ENCODE measurements around the gene BABAM2.
"Not testable (repeated sequence)": the region's sequence is repeated elsewhere in the genome, so short reads cannot be mapped to it uniquely, and the experiment has no call there.

BABAM2 gene

DNA sequence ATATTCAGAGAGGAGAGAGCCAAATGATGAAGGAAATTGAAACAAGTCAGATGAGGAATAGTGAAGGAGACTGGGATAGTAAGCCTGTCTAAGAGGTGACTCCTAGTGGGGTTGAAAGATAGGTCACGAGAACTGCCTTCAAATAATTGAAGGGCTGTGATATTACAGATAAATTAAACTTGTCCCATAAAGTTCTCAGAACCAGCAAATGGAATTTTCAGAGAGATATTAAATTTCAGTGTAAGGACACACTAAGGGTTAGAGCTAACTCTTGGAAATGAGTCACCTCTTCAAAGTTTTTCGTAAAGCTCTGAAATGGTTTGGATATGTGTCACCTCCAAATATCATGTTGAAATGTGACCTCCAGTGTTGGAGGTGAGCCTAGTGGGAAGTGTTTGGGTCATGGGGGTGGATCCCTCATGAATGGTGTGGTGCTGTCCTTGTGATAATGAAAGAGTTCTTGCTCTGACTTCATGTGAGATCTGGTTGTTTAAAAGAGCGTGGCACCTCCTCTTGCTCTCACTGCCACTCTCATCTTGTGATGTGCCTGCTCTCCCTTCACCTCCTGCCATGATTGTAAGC, 87.3 kb downstream of the BABAM2 start:
- Histone ChIP-seq H3K9ac (ENCODE audit: low read length in 2 of 2) (no peak overlapping the region), H3K27me3 (ENCODE audit: control insufficient read depth in 1 of 2, insufficient read depth in 2 of 2, low read length in 2 of 2) (no peaks in the 10 kb centered on the region), H3K4me1 (ENCODE audit: control insufficient read depth, insufficient read depth, low read length) (no peaks in the 10 kb centered on the region), H3K9me3 (ENCODE audit: control insufficient read depth in 2 of 2, low read length in 2 of 2) (no peaks in the 10 kb centered on the region), H3K4me3 (ENCODE audit: low read length in 2 of 2) (no peak overlapping the region), H3K36me3 (ENCODE audit: control insufficient read depth in 2 of 2, insufficient read depth in 2 of 2, low read length in 2 of 2) (no peaks in the 10 kb centered on the region), H3K27ac (ENCODE audit: low read length) (no peak overlapping the region)

DNA sequence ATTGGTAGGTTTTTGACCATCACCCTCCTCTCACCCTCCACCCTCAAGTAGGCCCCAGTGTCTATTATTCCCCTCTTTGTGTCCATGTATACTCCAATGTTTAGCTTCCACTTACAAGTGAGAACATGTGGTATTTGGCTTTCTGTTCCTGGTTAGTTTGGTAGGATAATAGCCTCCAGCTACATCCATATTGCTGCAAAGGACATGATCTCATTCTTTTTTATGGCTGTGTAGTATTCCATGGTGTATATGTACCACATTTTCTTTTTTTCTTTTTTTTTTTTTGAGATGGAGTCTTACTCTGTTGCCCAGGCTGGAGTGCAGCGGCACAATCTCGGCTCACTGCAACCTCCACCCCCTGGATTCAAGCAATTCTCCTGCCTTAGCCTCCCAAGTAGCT, 88.2 kb downstream of the BABAM2 start:
- not testable (repeated sequence) for H3K9ac ChIP-seq (ENCODE audit: low read length in 2 of 2); H3K4me3 ChIP-seq (ENCODE audit: low read length in 2 of 2)

DNA sequence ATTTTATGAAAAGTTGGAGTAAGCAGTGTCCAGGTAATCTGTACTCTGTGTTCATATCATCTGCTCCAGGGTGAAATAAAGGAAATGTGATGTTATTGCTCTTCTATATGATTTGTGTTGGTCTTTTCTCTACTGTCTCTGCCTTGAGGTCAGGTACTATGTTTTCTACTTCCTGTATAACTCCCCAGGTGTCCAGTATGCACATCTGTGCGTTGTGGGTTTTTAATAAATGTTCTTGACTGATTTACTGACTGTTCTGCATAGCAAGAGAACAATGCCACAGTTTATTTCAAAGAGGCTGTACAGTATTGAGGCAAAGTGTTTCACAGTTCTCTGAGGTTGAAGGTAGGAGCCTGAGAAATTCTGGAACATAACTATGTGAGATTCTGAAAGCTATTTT, 89.7 kb downstream of the BABAM2 start:
- H3K4me1 ChIP-seq (ENCODE audit: control insufficient read depth, insufficient read depth, low read length) = no peaks in the 10 kb centered on the region
- H3K27me3 ChIP-seq (ENCODE audit: control insufficient read depth in 1 of 2, insufficient read depth in 2 of 2, low read length in 2 of 2) = no peaks in the 10 kb centered on the region
- no peak overlapping the region for H3K9ac ChIP-seq (ENCODE audit: low read length in 2 of 2)
- H3K4me3 ChIP-seq (ENCODE audit: low read length in 2 of 2) = no peak overlapping the region
- no peaks in the 10 kb centered on the region for H3K36me3 ChIP-seq (ENCODE audit: control insufficient read depth in 2 of 2, insufficient read depth in 2 of 2, low read length in 2 of 2)
- no peak overlapping the region for H3K27ac ChIP-seq (ENCODE audit: low read length)
- no peaks in the 10 kb centered on the region for H3K9me3 ChIP-seq (ENCODE audit: control insufficient read depth in 2 of 2, low read length in 2 of 2)

More for the DNA sequence above, 88.2 kb downstream of the BABAM2 start:
- H3K9me3 ChIP-seq (ENCODE audit: control insufficient read depth in 2 of 2, low read length in 2 of 2); H3K4me1 ChIP-seq (ENCODE audit: control insufficient read depth, insufficient read depth, low read length); H3K27me3 ChIP-seq (ENCODE audit: control insufficient read depth in 1 of 2, insufficient read depth in 2 of 2, low read length in 2 of 2); H3K27ac ChIP-seq (ENCODE audit: low read length); H3K36me3 ChIP-seq (ENCODE audit: control insufficient read depth in 2 of 2, insufficient read depth in 2 of 2, low read length in 2 of 2): not testable (repeated sequence)

DNA sequence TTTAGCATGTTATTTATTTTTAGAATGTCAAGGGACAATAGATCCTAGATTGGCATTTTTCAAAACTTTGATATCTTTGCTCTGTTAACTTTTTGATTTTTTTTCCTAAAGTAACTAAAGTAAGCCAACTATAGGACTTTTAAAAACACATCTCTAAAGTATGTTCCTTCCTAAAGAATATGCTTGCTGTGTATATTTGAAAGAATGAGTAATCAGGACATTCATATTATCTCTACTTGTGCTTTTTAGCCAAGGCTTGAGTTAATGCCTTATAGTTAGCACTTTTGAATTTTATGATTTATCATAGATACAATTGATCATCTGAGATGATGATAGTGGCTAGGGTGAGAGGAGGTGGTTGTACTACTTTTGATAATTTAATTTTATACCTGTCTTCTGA, 93.6 kb downstream of the BABAM2 start:
- Histone ChIP-seq H3K27me3 (ENCODE audit: control insufficient read depth in 1 of 2, insufficient read depth in 2 of 2, low read length in 2 of 2) (no peaks in the 10 kb centered on the region), H3K4me1 (ENCODE audit: control insufficient read depth, insufficient read depth, low read length) (no peaks in the 10 kb centered on the region), H3K9ac (ENCODE audit: low read length in 2 of 2) (no peak overlapping the region), H3K36me3 (ENCODE audit: control insufficient read depth in 2 of 2, insufficient read depth in 2 of 2, low read length in 2 of 2) (no peaks in the 10 kb centered on the region), H3K9me3 (ENCODE audit: control insufficient read depth in 2 of 2, low read length in 2 of 2) (no peaks in the 10 kb centered on the region), H3K4me3 (ENCODE audit: low read length in 2 of 2) (no peak overlapping the region), H3K27ac (ENCODE audit: low read length) (no peak overlapping the region)

DNA sequence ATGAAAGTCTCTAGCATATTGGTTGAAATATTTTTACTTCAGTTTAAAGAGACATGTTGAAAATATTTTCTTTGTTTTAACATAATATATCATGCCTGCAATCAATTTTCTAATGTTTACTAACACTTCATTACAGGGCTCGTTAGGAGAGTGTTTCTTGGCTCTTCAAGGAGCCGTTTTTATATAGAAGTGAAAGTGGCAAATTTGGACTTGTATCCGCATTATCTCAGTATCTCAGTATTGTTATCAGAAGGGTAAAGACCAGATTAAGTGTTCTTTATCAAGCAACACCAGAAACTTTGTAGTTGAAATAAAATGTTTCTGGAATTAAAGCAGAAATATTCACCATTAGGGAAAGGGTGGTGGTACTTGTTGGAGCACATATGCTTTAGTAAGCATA, 97.8 kb downstream of the BABAM2 start:
- no peaks in the 10 kb centered on the region for H3K36me3 ChIP-seq (ENCODE audit: control insufficient read depth in 2 of 2, insufficient read depth in 2 of 2, low read length in 2 of 2)
- no peaks in the 10 kb centered on the region for H3K9me3 ChIP-seq (ENCODE audit: control insufficient read depth in 2 of 2, low read length in 2 of 2)
- no peaks in the 10 kb centered on the region for H3K4me1 ChIP-seq (ENCODE audit: control insufficient read depth, insufficient read depth, low read length)
- H3K27ac ChIP-seq (ENCODE audit: low read length) = no peak overlapping the region
- H3K4me3 ChIP-seq (ENCODE audit: low read length in 2 of 2) = no peak overlapping the region
- no peak overlapping the region for H3K9ac ChIP-seq (ENCODE audit: low read length in 2 of 2)
- H3K27me3 ChIP-seq (ENCODE audit: control insufficient read depth in 1 of 2, insufficient read depth in 2 of 2, low read length in 2 of 2) = no peaks in the 10 kb centered on the region

DNA sequence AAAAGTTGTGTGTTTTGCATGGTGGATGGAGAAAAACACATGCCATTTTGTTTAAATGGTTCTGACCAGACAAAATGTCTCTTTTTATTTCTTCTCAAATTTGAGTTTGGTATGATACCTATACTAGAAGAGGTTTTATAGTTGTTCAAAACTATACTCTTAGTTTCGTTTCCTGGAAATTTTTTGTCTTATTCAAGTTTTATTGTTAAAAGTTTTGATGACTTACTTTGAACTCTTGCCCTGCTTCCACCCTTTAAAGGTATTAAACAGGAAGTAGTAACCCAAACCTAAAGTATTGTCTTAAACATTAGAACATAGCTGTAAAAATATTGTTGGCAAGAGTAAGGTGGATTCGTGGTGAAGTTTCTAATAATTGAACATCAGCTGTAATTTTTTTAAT, 98.2 kb downstream of the BABAM2 start:
- no peak overlapping the region for H3K27ac ChIP-seq (ENCODE audit: low read length)

DNA sequence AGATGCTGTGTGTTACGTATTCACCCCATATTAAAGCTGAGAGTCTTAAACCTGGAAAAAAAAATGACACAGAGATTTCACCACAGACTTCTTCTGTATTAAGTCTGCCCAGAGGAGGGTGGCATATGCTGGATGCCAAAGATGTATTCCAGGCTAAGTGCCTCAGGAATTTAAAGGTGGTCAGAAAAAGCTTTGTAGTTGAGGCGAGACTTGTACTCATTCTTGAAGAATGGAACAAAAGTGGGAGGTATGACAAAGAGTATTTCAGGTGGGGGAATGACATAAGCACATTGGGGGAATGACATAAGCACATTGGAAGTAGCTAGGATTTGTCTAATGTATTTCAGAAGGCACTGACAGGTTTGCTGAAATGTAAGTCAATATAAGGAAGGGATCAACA, 98.6 kb downstream of the BABAM2 start:
- Histone ChIP-seq H3K9ac (ENCODE audit: low read length in 2 of 2) (no peak overlapping the region), H3K4me3 (ENCODE audit: low read length in 2 of 2) (no peak overlapping the region), H3K9me3 (ENCODE audit: control insufficient read depth in 2 of 2, low read length in 2 of 2) (no peaks in the 10 kb centered on the region), H3K27ac (ENCODE audit: low read length) (no peak overlapping the region), H3K27me3 (ENCODE audit: control insufficient read depth in 1 of 2, insufficient read depth in 2 of 2, low read length in 2 of 2) (no peaks in the 10 kb centered on the region), H3K4me1 (ENCODE audit: control insufficient read depth, insufficient read depth, low read length) (no peaks in the 10 kb centered on the region), H3K36me3 (ENCODE audit: control insufficient read depth in 2 of 2, insufficient read depth in 2 of 2, low read length in 2 of 2) (no peaks in the 10 kb centered on the region)

More for the DNA sequence above, 98.2 kb downstream of the BABAM2 start:
- H3K9ac ChIP-seq (ENCODE audit: low read length in 2 of 2) = no peak overlapping the region
- H3K27me3 ChIP-seq (ENCODE audit: control insufficient read depth in 1 of 2, insufficient read depth in 2 of 2, low read length in 2 of 2) = no peaks in the 10 kb centered on the region
- H3K36me3 ChIP-seq (ENCODE audit: control insufficient read depth in 2 of 2, insufficient read depth in 2 of 2, low read length in 2 of 2) = no peaks in the 10 kb centered on the region
- H3K9me3 ChIP-seq (ENCODE audit: control insufficient read depth in 2 of 2, low read length in 2 of 2) = no peaks in the 10 kb centered on the region
- no peaks in the 10 kb centered on the region for H3K4me1 ChIP-seq (ENCODE audit: control insufficient read depth, insufficient read depth, low read length)
- no peak overlapping the region for H3K4me3 ChIP-seq (ENCODE audit: low read length in 2 of 2)

DNA sequence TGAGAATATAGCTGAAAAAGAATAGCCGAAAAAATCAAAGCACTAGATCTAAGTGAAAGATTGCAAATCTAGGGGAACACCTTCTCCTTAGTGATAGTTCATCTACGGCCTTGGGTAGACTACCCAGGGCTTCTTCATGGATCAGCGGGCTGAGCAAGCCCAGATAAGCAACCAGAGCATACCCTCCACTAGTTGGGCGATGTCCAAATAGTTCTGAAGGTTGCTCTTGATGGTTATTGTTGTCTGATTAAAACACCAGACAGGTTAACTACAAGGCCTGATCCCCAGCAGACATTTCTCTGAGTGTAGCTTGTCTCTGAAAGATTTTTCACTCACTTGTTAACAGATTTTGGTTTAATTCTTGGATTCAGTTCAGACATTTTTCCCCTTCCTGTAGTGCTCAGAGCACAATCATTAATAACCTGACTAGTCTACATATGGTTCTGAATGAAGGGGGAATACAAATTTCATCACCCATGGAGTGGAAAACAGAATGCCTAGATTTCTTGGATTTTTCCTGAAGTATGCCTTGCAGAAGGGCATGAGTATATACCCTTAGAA, 99.6 kb downstream of the BABAM2 start:
- Histone ChIP-seq H3K9me3 (ENCODE audit: control insufficient read depth in 2 of 2, low read length in 2 of 2) (no peaks in the 10 kb centered on the region), H3K36me3 (ENCODE audit: control insufficient read depth in 2 of 2, insufficient read depth in 2 of 2, low read length in 2 of 2) (no peaks in the 10 kb centered on the region), H3K4me3 (ENCODE audit: low read length in 2 of 2) (no peak overlapping the region), H3K4me1 (ENCODE audit: control insufficient read depth, insufficient read depth, low read length) (no peaks in the 10 kb centered on the region), H3K27me3 (ENCODE audit: control insufficient read depth in 1 of 2, insufficient read depth in 2 of 2, low read length in 2 of 2) (no peaks in the 10 kb centered on the region), H3K9ac (ENCODE audit: low read length in 2 of 2) (no peak overlapping the region), H3K27ac (ENCODE audit: low read length) (no peak overlapping the region)

DNA sequence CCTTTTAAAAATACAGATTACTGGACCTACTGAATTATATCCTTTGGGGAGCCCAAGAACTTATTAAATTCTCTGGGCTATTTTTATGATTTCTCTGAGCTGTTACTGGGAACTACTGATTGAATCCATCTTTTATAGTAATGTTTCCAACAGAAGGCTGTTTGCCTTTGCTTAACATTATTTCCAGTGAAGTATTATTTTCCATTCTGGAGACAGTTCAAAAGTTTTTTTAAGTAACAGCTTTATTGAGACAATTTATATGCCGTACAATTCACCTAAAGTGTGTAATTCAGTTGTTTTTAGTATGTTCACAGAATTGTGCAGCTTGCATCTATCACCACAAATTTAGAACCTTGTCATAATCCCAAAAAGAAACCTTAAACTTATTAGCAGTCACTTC, 100.6 kb downstream of the BABAM2 start:
- H3K4me1 ChIP-seq (ENCODE audit: control insufficient read depth, insufficient read depth, low read length) = no peaks in the 10 kb centered on the region
- H3K9me3 ChIP-seq (ENCODE audit: control insufficient read depth in 2 of 2, low read length in 2 of 2) = no peaks in the 10 kb centered on the region
- no peak overlapping the region for H3K27ac ChIP-seq (ENCODE audit: low read length)
- H3K4me3 ChIP-seq (ENCODE audit: low read length in 2 of 2) = no peak overlapping the region
- H3K9ac ChIP-seq (ENCODE audit: low read length in 2 of 2) = no peak overlapping the region
- H3K36me3 ChIP-seq (ENCODE audit: control insufficient read depth in 2 of 2, insufficient read depth in 2 of 2, low read length in 2 of 2) = no peaks in the 10 kb centered on the region
- H3K27me3 ChIP-seq (ENCODE audit: control insufficient read depth in 1 of 2, insufficient read depth in 2 of 2, low read length in 2 of 2) = no peaks in the 10 kb centered on the region

DNA sequence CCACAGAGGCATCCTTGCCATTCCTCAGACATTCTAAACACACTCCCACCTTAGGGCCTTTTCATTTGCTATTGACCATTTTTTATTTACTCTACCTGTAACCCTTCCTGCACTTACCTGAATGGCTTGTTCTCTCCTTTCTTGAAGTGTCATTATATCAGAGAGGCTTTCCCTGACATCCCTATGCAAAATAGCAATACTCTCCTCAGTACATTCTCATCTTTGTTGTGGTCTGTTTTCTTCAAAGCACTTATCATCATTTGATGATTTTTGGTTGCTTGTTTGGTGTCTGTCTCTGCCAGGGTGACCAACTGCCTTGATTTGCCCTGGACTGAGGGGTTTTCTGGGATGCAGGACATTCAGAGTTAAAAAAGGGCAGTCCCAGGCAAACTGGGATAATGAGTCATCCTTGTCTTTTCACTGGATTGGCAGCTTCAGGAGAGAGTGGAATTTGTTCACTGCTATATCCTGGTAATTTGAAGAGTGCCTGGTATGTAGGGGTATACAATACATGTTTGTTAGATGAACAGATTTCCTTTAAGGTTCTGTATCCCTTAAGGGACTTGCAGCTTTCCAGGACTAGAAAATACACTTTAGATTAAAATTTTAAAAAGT, 102.4 kb downstream of the BABAM2 start:
- H3K9ac ChIP-seq (ENCODE audit: low read length in 2 of 2) = no peak overlapping the region
- no peaks in the 10 kb centered on the region for H3K27me3 ChIP-seq (ENCODE audit: control insufficient read depth in 1 of 2, insufficient read depth in 2 of 2, low read length in 2 of 2)
- no peaks in the 10 kb centered on the region for H3K4me1 ChIP-seq (ENCODE audit: control insufficient read depth, insufficient read depth, low read length)
- no peaks in the 10 kb centered on the region for H3K9me3 ChIP-seq (ENCODE audit: control insufficient read depth in 2 of 2, low read length in 2 of 2)
- H3K36me3 ChIP-seq (ENCODE audit: control insufficient read depth in 2 of 2, insufficient read depth in 2 of 2, low read length in 2 of 2) = no peaks in the 10 kb centered on the region
- no peak overlapping the region for H3K4me3 ChIP-seq (ENCODE audit: low read length in 2 of 2)
- no peak overlapping the region for H3K27ac ChIP-seq (ENCODE audit: low read length)

DNA sequence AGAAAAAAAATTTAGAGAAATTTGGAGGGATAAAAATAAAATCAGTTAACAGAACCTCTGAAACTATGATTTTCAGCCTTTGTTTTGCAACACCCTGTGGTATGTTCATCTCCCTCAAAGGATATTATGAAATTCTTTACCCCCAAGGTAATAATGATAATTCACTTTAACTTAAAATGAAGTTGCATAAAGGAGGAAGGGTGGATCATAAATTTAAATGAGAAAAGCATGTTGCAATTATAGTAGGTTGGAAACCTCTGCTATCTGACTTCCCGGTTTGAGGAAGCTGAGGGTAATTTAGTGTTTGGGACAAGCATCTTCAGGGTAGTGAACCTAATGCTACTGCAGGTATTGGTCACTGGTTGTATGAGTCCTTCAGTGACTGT, 102.9 kb downstream of the BABAM2 start:
- H3K27me3 ChIP-seq (ENCODE audit: control insufficient read depth in 1 of 2, insufficient read depth in 2 of 2, low read length in 2 of 2) = no peaks in the 10 kb centered on the region
- H3K9me3 ChIP-seq (ENCODE audit: control insufficient read depth in 2 of 2, low read length in 2 of 2) = no peaks in the 10 kb centered on the region
- no peaks in the 10 kb centered on the region for H3K4me1 ChIP-seq (ENCODE audit: control insufficient read depth, insufficient read depth, low read length)
- H3K9ac ChIP-seq (ENCODE audit: low read length in 2 of 2) = no peak overlapping the region
- no peak overlapping the region for H3K27ac ChIP-seq (ENCODE audit: low read length)
- H3K36me3 ChIP-seq (ENCODE audit: control insufficient read depth in 2 of 2, insufficient read depth in 2 of 2, low read length in 2 of 2) = no peaks in the 10 kb centered on the region
- no peak overlapping the region for H3K4me3 ChIP-seq (ENCODE audit: low read length in 2 of 2)
